ENCODE measurements around the gene RPTOR. TPM values are rescaled to one million over a fixed set of nuclear protein-coding genes. Genes with fewer than 3 reads are reported as not detected.

Gene RPTOR
- total and polyA plus RNA-seq, 10 of the 15 experiments (the other 5 are each of a cell fraction or from before 2014, with no cell fraction given) = 0.18 to 32.1 (median 7.8) TPM

DNA sequence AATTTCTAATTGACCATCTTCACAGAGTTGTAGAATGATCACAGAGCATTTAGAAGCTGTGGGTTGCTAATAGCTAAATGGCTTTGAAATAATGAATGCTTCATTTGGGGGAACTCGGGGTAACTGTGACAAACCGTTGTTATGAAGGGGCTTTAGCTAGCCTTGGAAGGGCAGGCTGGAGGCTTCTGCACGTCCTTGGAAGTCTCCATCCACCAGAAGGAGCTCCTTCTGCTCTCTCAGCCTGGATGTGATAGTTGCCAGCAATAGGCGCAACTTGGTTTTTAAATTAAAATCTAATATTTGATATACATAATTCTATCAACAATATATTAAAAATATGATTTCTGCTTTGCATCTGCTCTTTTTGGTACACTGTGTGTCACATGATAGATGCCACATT, 200.5 kb downstream of the RPTOR start (continued):
- TF ChIP-seq, protein P1, sequence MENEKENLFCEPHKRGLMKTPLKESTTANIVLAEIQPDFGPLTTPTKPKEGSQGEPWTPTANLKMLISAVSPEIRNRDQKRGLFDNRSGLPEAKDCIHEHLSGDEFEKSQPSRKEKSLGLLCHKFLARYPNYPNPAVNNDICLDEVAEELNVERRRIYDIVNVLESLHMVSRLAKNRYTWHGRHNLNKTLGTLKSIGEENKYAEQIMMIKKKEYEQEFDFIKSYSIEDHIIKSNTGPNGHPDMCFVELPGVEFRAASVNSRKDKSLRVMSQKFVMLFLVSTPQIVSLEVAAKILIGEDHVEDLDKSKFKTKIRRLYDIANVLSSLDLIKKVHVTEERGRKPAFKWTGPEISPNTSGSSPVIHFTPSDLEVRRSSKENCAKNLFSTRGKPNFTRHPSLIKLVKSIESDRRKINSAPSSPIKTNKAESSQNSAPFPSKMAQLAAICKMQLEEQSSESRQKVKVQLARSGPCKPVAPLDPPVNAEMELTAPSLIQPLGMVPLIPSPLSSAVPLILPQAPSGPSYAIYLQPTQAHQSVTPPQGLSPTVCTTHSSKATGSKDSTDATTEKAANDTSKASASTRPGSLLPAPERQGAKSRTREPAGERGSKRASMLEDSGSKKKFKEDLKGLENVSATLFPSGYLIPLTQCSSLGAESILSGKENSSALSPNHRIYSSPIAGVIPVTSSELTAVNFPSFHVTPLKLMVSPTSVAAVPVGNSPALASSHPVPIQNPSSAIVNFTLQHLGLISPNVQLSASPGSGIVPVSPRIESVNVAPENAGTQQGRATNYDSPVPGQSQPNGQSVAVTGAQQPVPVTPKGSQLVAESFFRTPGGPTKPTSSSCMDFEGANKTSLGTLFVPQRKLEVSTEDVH (IDR thresholded peaks at IDR 0.05; ENCODE audit: low read depth, partially characterized antibody) = no peak
- TF ChIP-seq KAT2A (conservative IDR thresholded peaks at IDR 0.05; ENCODE audit: control insufficient read depth, low read depth, low read length) = no peak
- TF ChIP-seq ESRRA (IDR thresholded peaks at IDR 0.05; ENCODE audit: low read length) = no peak
- TF ChIP-seq CREB1 (IDR thresholded peaks at IDR 0.05; ENCODE audit: low read depth) = no peak
- no peak for TF ChIP-seq POLR2AphosphoS5 (IDR thresholded peaks at IDR 0.05; ENCODE audit: low read length)
- TF ChIP-seq, protein P2, sequence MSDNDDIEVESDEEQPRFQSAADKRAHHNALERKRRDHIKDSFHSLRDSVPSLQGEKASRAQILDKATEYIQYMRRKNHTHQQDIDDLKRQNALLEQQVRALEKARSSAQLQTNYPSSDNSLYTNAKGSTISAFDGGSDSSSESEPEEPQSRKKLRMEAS (IDR thresholded peaks at IDR 0.05; ENCODE audit: low read depth, low read length) = no peak
- TF ChIP-seq, protein P3, sequence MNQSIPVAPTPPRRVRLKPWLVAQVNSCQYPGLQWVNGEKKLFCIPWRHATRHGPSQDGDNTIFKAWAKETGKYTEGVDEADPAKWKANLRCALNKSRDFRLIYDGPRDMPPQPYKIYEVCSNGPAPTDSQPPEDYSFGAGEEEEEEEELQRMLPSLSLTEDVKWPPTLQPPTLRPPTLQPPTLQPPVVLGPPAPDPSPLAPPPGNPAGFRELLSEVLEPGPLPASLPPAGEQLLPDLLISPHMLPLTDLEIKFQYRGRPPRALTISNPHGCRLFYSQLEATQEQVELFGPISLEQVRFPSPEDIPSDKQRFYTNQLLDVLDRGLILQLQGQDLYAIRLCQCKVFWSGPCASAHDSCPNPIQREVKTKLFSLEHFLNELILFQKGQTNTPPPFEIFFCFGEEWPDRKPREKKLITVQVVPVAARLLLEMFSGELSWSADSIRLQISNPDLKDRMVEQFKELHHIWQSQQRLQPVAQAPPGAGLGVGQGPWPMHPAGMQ (IDR thresholded peaks at IDR 0.05; ENCODE audit: borderline replicate concordance) = no peak

DNA sequence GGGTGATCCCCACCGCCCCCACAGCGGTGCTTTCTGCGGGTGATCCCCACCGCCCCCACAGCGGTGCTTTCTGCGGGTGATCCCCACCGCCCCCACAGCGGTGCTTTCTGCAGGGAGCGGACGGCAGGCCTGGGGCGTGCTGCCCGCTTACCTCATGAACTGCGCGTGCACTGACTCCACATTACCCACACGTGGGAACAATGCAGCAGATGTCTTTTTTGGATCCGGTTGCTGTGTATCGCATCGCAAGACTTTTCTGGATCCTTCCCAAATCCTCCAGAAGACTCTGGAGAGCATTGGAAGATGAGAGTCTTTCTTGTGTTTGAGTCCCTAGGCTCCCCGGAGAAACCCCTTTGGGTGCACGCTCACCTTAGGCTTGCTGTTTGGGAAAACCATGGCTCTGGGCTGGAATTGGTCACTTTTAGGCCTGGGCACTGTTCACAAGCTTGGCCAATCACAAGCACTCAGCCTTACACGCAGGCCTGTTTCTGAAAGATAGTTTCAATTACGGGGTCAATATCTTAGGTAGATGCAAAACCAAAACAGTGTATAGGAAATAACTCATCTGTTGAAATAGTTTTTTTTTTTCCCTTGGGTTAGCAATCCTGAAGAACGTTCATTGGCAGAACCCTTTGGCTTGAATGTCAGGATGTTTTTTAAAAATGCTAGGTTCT, 201.8 kb downstream of the RPTOR start:
- intact Hi-C loops (cut with micrococcal nuclease; ENCODE audit: unreplicated experiment) = no loop called here
- no peak overlapping the region for H3K4me2 ChIP-seq (ENCODE audit: control insufficient read depth, insufficient read depth)
- CTCF ChIA-PET = no interaction called here
- TF ChIP-seq HDAC6 (IDR thresholded peaks at IDR 0.05; ENCODE audit: unreplicated experiment) (no peak), NR2F1 (conservative IDR thresholded peaks at IDR 0.05) (no peak), ZBTB40 (IDR thresholded peaks at IDR 0.05; ENCODE audit: borderline replicate concordance) (no peak), ZBED1 (IDR thresholded peaks at IDR 0.05; ENCODE audit: borderline replicate concordance) (peak; percentile 56; the same call in 1 of the 2 replicates), ZSCAN29 (IDR thresholded peaks at IDR 0.05) (no peak)
- TF ChIP-seq, protein P4, sequence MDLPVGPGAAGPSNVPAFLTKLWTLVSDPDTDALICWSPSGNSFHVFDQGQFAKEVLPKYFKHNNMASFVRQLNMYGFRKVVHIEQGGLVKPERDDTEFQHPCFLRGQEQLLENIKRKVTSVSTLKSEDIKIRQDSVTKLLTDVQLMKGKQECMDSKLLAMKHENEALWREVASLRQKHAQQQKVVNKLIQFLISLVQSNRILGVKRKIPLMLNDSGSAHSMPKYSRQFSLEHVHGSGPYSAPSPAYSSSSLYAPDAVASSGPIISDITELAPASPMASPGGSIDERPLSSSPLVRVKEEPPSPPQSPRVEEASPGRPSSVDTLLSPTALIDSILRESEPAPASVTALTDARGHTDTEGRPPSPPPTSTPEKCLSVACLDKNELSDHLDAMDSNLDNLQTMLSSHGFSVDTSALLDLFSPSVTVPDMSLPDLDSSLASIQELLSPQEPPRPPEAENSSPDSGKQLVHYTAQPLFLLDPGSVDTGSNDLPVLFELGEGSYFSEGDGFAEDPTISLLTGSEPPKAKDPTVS (IDR thresholded peaks at IDR 0.05; ENCODE audit: low read depth, low read length) = no peak

More for the DNA sequence above, 201.8 kb downstream of the RPTOR start:
- no TSS peak for BruUV-seq (replicated peaks)
- ChIA-PET RAD21 (ENCODE audit: unreplicated experiment) (no interaction called here), POLR2A (no interaction called here), SMC1A (ENCODE audit: uncharacterized antibody, unreplicated experiment) (no interaction called here)
- Histone ChIP-seq H3K27ac (ENCODE audit: control insufficient read depth, insufficient read depth) (no peak overlapping the region), H3K79me2 (ENCODE audit: control insufficient read depth, insufficient read depth, low read length) (no peaks in the 10 kb centered on the region), H4K20me1 (ENCODE audit: control insufficient read depth, insufficient read depth) (no peaks in the 10 kb centered on the region), H3K36me3 (ENCODE audit: control insufficient read depth in 2 of 2, insufficient read depth in 2 of 2, low read length in 1 of 2) (peaks cover 0 to 5% of the 10 kb centered on the region in 2 experiments; a peak in 2 of 4 replicates), H2AFZ (ENCODE audit: control insufficient read depth, low read depth, low read length) (no peak overlapping the region), H3K27me3 (replicated peaks in 1 of 2; ENCODE audit: control insufficient read depth in 2 of 2, insufficient read depth in 2 of 2, low read length in 1 of 2) (no peaks in the 10 kb centered on the region), H3K9me3 (replicated peaks; ENCODE audit: control insufficient read depth, insufficient read depth, low read length) (no peaks in the 10 kb centered on the region), H3K4me3 (no peak overlapping the region), H3K4me1 (ENCODE audit: control insufficient read depth, insufficient read depth, low read length) (no peaks in the 10 kb centered on the region), H3K9ac (ENCODE audit: control insufficient read depth, insufficient read depth, low read length) (no peak overlapping the region)
- in situ Hi-C loops (cut with MboI) = no loop called here
- DNase-seq (ENCODE audit: low read depth, low spot score) (no peak), ATAC-seq (no peak), FAIRE-seq (no peak)
- 96% methylated on average over 18 of the region's 23 CpGs for WGBS (ENCODE audit: insufficient coverage, insufficient replicate concordance, low lambda C conversion rate, missing lambda C conversion rate)
